Ishikawa (cell line): Measurements from ENCODE around the gene ANGPT4.

Experiments used
- CEBPB ChIP-seq: IDR thresholded peaks from 2 replicates; pipeline ENCODE4 v1.6.1; 2012
- CREB1 ChIP-seq: IDR thresholded peaks from 2 replicates; pipeline ENCODE4 v1.6.1; 2012; ENCODE audit warnings: low read depth
- EGR1 ChIP-seq: IDR thresholded peaks from 2 replicates; pipeline ENCODE4 v1.6.1; 2012
- EP300 ChIP-seq: IDR thresholded peaks from 2 replicates; pipeline ENCODE4 v1.6.1; 2012; ENCODE audit warnings: borderline replicate concordance
- FOXM1 ChIP-seq: IDR thresholded peaks from 2 replicates; pipeline ENCODE4 v1.6.1; 2012; ENCODE audit warnings: low read depth, borderline replicate concordance
- NFIC ChIP-seq: IDR thresholded peaks from 2 replicates; pipeline ENCODE4 v1.6.1; 2012
- RAD21 ChIP-seq: IDR thresholded peaks from 2 replicates; pipeline ENCODE4 v1.6.1; 2012; ENCODE audit warnings: low read depth
- TAF1 ChIP-seq: IDR thresholded peaks from 2 replicates; pipeline ENCODE4 v1.6.1; 2012; ENCODE audit warnings: low read depth, mild to moderate bottlenecking
- TCF12 ChIP-seq: IDR thresholded peaks from 2 replicates; pipeline ENCODE4 v1.6.1; 2012; ENCODE audit warnings: low read depth
- TEAD4 ChIP-seq: IDR thresholded peaks from 2 replicates; pipeline ENCODE4 v1.6.1; 2012
- YY1 ChIP-seq: IDR thresholded peaks from 2 replicates; pipeline ENCODE4 v1.6.1; 2012; ENCODE audit warnings: low read depth
- ZBTB7A ChIP-seq: IDR thresholded peaks from 2 replicates; pipeline ENCODE4 v1.6.1; 2012; ENCODE audit warnings: low read depth
- TF ChIP-seq, protein P1 (sequence below): IDR thresholded peaks from 2 replicates; pipeline ENCODE4 v1.6.1; 2012
- TF ChIP-seq, protein P2 (sequence below): IDR thresholded peaks from 2 replicates; pipeline ENCODE4 v1.6.1; 2012; ENCODE audit warnings: low read depth, mild to moderate bottlenecking
- TF ChIP-seq, protein P3 (sequence below): IDR thresholded peaks from 2 replicates; pipeline ENCODE4 v1.6.1; 2012

The ANGPT4 gene

DNA sequence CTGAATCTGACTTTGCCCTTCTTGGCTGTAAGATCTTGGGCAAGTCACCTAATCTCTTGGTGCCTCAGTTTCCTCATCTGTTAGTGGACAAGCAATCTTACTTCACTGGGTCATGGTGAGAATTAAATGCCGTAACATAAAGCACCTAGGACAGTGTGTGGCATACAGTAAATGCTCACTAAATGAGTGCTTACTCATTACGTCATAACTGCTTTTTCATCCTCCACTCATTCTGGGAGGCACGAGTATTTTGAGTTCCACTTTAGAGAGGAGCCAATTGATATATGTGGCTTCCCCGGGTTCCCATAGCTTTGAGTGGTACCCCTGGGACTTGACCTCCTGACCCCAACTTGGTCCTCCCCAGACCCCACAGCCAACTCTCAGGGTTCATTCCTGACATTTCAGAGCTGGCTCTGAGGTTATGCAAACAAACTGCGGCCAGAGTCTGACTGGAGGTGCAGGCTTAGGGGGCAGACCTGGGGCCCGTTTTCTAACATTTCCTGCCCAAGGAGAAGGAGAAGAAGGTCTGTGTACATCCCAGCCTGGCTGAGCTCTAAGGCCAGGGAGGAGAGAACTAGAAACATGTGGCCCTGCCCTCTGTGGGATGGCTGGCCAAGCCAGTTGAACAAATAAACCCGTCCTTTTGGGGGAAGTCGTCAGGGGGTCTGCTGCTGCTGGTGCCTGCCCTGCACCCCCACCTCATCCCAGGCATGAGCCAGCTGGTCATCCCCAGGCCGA is 5.8 kb downstream of the ANGPT4 start:
- TF ChIP-seq CEBPB (no peak), TCF12 (no peak), EP300 (no peak), ZBTB7A (no peak), EGR1 (no peak), FOXM1 (no peak), CREB1 (no peak), TEAD4 (no peak), YY1 (no peak), TAF1 (no peak), NFIC (no peak), RAD21 (no peak)
- TF ChIP-seq, protein P1, sequence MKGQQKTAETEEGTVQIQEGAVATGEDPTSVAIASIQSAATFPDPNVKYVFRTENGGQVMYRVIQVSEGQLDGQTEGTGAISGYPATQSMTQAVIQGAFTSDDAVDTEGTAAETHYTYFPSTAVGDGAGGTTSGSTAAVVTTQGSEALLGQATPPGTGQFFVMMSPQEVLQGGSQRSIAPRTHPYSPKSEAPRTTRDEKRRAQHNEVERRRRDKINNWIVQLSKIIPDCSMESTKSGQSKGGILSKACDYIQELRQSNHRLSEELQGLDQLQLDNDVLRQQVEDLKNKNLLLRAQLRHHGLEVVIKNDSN, result no peak
- TF ChIP-seq, protein P2, sequence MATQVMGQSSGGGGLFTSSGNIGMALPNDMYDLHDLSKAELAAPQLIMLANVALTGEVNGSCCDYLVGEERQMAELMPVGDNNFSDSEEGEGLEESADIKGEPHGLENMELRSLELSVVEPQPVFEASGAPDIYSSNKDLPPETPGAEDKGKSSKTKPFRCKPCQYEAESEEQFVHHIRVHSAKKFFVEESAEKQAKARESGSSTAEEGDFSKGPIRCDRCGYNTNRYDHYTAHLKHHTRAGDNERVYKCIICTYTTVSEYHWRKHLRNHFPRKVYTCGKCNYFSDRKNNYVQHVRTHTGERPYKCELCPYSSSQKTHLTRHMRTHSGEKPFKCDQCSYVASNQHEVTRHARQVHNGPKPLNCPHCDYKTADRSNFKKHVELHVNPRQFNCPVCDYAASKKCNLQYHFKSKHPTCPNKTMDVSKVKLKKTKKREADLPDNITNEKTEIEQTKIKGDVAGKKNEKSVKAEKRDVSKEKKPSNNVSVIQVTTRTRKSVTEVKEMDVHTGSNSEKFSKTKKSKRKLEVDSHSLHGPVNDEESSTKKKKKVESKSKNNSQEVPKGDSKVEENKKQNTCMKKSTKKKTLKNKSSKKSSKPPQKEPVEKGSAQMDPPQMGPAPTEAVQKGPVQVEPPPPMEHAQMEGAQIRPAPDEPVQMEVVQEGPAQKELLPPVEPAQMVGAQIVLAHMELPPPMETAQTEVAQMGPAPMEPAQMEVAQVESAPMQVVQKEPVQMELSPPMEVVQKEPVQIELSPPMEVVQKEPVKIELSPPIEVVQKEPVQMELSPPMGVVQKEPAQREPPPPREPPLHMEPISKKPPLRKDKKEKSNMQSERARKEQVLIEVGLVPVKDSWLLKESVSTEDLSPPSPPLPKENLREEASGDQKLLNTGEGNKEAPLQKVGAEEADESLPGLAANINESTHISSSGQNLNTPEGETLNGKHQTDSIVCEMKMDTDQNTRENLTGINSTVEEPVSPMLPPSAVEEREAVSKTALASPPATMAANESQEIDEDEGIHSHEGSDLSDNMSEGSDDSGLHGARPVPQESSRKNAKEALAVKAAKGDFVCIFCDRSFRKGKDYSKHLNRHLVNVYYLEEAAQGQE, result no peak
- TF ChIP-seq, protein P3, sequence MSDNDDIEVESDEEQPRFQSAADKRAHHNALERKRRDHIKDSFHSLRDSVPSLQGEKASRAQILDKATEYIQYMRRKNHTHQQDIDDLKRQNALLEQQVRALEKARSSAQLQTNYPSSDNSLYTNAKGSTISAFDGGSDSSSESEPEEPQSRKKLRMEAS, result no peak

DNA sequence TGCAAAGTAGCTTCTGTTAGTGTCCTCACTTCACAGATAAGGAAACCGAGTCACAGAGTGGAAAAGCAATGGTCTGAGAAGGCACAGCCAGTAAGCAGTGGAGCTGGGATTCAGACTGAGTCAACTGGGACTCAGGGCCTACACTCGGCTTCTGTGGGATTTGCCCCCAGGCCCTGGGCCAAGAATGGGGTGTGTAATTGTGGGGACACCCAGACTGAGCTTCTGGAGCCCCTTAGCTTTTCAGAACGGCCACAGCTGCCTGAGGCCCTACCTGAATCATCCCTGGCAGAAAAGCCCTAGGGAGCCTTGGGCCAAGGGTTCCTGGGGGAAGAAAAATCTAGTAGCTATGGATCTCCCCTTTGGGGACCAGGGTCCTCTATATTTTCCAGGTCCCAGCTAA is 6.5 kb downstream of the ANGPT4 start:
- TF ChIP-seq, protein P3, result no peak
- TF ChIP-seq RAD21 (no peak), FOXM1 (no peak), CREB1 (no peak), CEBPB (no peak), TCF12 (no peak)

DNA sequence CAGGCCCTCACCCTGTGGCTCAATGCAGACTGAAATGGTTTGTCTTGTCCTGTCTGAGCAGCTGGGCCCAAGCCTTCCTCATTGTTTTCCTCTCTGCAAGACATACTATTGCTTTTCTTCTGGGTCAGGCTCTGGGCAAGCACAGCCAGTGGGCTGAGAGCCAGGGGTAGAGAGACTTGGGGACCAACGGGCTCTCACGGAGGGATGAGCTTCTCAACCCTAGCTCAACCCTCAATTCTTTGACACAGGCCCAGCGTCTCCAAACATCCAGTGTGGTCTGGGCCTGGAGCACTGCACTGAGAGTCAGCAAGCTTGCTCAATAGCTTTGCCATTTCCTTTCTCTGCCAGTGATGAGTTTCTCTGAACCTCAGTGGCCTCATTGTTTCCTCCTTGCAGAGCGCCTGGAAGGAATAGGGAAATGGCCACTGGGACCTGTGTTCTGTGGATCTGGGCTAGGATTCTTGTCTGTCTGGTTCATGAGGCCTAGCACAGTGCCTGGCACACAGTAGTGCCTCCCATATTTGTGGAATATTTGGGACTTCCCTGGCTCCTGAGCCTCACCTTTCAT is 9.3 kb downstream of the ANGPT4 start:
- TF ChIP-seq CEBPB, result no peak
- TF ChIP-seq, protein P1, result no peak
- no peak for TF ChIP-seq TAF1
- TF ChIP-seq EP300, result no peak
- TF ChIP-seq NFIC, result no peak
- TF ChIP-seq YY1, result no peak
- no peak for TF ChIP-seq TEAD4
- no peak for TF ChIP-seq CREB1
- no peak for TF ChIP-seq TCF12
- TF ChIP-seq RAD21, result no peak
- no peak for TF ChIP-seq EGR1
- no peak for TF ChIP-seq ZBTB7A
- TF ChIP-seq, protein P3, result no peak
- TF ChIP-seq, protein P2, result no peak
- TF ChIP-seq FOXM1, result no peak

DNA sequence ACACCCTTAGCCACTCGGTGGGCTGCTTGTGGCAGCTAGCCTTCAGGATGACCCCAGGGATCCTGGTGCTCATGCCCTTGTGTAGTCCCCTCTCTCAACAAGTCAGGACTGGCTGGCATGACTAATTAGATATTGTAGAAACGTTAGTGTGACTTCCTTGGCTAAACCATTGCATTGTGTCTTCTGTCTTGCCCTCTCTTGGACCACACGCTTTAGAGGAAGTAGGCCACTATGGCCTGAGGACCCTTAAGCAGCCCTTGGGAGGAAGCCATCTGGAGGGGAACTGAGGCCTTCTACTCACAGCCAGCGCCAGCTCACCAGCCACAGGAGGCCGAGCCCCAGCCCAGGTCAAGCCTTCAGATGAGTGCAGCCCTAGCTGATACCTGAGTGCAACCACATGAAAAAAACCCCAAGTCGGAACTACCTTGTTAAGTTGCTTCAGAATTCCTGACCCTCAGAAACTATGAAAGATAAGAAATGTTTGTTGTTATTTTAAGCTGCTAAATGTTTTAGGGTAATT is 10.1 kb downstream of the ANGPT4 start:
- TF ChIP-seq EP300 (no peak), TCF12 (no peak), TAF1 (no peak), YY1 (no peak), EGR1 (no peak), RAD21 (no peak), NFIC (no peak), CREB1 (no peak), ZBTB7A (no peak), TEAD4 (no peak), CEBPB (no peak), FOXM1 (no peak)
- TF ChIP-seq, protein P1, result no peak
- TF ChIP-seq, protein P3, result no peak
- TF ChIP-seq, protein P2, result no peak
